COLO668 (cell line): ENCODE data around the gene MRPS35.

Source experiments
- DNase-seq: peaks from one replicate; lab custom pipeline; 2025; ENCODE audit not compliant: unreplicated experiment; lab: John Stamatoyannopoulos, UW

MRPS35 gene

DNA sequence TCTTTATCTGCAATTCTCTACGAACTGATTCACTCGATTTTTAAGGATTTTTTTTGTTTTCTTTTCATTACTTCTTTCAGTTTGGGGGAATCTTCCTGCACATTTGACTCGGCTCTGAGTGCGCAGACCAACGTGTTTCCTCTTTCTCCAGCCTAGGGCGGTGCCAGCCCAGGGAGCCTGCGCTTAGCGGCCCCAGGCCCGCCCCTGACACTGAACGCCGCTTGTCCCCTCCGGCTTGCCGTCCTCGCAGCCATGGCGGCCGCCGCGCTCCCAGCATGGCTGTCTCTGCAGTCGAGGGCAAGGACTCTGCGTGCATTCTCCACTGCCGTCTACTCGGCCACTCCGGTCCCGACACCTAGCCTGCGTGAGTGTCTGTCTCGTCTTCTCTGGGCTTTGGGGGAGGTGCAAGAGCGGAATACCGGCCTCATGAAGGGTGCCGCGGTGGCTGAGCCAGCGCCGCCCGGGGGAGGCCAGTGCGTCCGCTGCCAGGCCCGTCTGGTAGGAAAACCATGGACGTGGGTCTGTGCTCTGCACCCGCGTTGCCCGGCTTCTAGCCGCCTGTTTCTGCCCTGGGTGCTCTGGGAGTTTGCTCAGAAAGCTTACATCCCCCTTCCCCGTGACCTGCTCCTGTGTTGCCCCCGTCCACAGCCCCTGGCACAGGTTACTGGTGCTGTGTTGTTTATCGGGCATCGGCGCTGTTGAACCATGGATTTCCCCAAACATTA, at the start of gene MRPS35:
MRPS35 (plus strand) TSS at position 241 of the 725 bp plus-strand sequence; CDS start at position 253, 12 bp downstream.
- DNase-seq, result peak; percentile 88

DNA sequence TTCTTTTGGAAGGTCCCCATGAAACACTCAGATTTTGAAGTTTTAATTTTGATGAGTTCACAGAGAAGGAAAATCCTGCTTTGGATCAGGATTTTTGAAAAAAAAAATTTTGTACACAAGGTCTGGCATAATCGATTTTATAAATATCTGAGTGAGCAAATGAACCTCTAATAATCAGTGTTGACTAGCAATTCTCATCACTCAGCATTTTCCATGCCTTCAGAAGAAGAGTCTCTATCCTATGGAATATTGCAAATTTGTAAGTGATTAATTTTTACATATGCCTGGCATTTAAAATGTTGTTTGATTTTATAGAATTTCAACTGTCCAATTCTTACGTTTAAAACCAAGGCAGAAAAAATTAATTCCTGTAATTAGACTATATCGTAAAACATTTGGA, 44.9 kb upstream of the MRPS35 start:
- no peak for DNase-seq

DNA sequence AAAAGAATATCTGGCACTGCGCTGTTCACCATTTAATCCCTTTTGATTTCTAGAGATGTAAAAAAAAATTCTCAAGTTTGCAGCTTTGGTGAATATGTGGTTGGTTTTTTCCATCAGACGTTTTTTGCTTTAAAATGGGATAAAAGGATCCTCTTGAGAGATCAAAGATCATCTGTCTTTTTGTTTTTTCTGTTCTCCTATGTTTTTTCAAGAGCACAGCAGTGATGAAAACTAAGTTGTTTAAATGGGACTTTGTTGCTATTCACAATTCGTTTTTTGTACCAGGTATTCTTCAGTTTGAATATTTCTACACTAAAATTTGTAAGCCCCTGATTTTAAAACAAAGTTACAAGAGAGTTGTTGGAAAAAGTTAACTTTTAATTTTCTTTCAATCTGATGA, 44.1 kb upstream of the MRPS35 start:
- DNase-seq, result no peak

DNA sequence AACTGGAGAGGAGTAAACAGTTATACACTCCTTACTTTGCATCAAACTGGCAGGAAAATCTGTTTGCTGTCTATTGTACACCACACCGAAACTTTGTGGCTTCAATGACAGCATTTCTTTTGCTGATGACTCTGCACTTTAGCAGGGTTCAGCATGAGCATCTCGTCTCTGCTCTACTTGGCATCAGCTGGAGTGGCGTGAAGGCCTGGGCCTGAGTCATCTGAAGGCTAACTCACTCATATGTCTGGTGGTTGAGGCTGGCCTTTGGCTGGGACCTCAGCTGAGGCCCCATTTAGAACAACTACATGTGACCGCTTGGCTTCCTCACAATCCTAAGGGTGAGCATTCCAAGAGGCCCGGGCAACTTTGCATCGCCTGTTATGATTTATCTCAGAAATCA, 43.1 kb upstream of the MRPS35 start:
- no peak for DNase-seq

DNA sequence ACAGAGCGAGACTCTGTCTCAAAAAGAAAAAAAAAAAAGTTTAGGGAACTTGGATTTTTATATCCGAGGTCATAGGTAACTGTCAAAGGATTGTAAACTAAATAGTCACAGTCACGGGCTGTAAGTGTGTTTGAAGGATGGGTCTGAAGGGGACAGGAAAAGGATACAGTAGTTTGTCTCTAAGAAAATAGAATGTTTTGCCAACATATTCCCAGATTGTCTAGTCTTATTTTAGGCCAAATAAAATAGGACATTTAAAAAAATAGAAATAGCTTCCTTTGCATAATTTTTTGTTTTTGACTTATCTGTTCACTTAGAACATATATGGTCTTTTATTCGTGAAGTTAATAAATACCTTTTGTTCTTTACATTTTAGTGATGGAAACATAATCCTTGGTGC, 38.6 kb upstream of the MRPS35 start:
- no peak for DNase-seq

DNA sequence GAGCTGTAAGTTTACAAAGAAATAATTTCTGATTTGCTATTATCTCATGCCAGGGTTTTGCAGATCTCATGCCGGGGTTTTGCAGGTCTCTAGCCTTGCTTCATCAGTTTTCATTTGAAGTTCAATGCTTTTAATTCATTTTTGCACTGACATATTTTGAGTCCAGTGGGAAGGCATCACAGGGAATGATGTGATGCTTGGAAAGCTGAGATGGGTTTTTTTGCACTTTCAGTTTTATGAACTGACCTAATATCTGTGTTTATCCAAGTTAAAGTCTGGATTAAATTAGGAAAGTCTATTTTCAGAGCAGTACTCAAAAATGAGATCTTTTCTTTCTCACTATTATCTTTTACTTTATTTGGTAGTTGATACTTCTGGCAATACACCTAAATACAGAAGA, 38.0 kb upstream of the MRPS35 start:
- no peak for DNase-seq

DNA sequence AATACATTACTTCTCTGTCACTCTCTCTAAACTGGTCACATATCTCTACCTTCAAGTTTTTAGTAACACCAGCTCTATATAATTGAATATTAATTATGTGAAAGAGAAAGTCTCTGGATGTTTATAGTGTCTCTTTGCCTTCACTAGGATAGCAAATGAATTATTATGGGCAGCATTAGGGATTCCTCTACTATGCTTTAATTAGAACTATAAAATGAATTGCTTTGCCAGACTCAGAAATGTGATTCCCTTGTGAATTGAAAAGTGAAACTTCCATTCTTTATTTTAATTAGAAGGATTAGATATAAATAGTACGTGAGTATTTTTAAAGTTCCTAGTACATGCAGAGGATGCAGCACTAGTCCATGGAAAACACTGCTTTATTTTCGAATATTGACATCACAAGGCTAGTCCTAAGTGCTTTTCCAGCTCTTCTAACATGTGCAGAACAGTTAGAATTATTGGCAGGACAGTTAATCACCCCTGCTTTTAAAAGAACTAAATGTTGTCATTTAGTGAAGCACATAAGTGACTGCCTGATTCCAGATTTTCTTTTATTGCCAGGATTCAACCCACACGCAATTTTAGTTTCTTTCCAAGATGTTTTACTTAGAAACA, 37.4 kb upstream of the MRPS35 start:
- DNase-seq, result no peak

DNA sequence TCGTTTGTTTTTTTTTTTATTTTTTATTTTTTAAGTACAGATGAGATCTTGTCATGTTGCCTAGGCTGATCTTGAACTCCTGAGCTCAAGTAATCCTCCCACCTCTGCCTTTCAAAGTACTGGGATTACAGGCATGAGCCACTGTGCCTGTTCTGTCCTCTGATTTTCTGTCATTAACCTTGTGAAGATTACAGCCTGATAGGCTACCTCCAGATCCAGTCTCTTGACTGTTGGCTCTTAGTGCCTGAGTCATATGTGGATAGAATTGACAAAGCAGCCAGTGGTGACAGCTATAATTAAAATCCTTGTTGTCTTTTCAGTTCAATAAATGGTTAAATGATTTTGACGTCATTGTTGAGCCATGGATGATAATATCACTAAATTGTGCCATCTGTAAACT, 35.6 kb upstream of the MRPS35 start:
- DNase-seq, result no peak

DNA sequence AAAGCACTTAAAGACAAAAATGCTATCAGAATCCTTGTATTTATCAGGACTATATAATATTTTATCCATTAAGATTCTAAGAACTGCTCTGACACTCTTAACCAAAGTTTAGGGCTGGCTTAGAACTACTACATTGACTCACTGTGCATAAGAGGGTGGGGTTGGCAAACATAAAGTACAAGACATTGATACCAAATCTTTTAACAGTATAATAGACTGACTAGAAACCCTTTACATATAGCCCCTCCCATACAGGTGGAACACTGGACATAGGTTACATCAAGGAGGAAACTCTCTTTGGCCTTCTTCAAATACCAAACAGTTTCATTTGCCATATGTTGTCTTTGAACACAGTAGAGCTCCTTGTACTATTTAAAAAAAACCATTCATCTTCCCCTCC, 30.0 kb upstream of the MRPS35 start:
- no peak for DNase-seq

DNA sequence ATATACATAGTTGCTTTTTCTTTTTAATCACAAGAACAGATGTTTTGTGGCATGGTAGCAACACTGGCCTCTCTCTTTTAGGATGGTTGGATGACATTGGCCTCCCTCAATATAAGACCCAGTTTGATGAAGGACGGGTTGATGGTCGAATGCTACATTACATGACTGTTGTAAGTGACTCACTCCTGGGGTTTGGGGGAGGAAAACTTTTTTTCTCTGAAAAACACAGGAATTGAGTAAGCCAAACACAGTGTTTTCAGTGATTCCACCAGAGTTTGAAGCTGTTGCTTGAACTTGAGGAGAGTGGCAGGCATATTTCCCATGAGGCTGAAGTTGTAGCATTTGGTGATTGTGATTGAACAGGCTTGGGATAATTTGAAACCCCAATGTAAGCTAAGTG, 28.1 kb upstream of the MRPS35 start:
- DNase-seq, result no peak

DNA sequence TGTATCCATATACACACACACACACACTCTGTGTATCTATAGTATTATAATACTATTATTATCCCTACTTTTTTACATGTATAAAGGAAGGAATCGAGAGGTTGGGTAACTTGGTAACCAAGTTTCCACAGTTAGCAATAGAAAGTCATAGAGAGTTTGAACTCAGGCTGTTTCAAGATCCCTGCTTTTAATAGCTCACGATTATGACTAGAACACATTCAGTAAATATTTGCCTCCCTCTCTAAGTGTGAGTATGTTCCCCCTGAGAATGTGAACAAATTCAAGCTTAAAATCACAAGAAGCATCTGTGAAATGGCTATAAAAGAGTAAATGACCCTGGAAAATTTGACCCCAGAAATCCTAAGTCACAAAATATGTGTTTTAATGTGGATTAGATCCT, 25.4 kb upstream of the MRPS35 start:
- no peak for DNase-seq

DNA sequence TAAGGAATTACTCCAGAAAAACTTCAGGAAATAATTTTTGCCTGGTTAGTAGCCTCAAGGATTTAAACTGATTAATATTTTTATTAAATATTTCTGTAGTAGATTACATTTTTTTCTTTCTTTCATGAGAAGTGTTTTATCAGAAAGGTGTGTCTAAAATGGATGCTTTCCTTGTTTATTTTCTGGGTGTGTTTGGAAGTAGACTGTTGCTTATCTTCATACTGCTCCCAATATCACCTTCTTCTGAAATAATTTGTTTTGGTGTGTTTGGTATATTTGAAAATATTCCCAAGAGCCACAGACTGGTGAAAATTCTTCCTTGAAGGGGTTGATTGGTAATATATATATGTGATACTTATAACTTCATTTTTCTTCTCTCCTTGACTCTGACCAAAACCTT, 24.5 kb upstream of the MRPS35 start:
- no peak for DNase-seq

DNA sequence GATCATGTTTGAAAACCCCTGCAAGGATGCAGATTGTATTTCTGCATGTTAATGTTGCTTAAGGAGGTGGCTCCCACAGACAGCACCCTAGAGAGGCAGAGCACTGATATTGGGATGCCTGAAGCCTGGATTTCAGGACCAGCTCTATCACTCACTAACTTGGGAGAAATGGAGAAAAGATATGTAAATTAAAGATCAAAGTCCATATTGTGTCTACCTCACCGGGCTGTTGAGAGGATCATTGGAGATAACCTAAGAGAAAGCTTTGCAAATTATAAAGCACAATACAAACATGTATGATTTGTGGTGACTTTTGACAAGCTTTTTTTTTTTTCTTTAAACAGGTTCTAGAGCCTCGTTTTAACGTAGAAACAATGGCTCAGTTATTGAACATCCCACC, 22.0 kb upstream of the MRPS35 start:
- DNase-seq, result no peak

DNA sequence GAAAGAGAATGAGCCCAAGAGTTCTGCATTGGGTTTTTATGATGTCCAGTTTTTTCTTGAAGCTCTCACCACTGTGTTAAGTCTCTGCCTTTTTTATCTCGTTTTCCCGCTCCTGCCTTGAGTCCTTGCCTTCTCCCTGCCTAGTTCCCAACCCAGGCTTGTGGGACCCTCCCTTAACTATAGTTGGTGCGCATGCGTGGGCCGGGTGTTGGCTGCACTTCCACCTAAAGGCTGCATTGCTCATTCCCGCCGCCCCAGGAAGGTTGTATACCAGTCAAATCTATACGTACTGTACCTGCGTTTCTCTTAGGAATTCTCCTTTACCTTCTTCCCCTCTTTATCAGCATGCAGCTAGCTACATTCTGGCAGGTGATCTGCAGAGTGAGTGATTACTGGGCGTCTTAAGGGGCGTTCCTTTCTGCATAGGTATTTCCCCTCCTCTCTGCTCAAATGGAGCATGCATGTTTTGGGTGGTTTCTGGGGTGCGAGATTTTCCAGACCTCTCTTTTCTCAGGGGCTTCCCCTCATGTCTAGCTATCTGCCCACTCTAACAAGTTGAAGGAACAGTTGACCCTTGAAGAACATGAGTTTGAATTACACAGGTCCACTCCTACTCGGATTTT, 21.0 kb upstream of the MRPS35 start:
- DNase-seq, result no peak

DNA sequence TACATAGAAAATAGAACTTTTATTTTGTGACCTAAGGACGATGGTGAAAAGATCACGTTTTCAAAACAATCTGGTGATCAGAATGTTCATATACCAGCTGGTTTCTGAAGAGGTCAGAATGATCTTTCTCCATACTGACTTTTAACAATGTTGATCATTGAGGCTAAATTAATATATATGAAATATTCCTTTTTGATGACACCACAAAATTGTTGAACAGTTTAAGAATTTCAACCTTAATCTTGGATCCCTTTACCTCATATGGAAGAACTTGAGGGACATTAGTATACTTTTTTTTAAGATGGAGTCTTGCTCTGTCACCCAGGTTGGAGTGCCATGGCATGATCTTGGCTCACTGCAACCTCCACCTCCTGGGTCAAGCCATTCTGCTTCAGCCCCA, 17.2 kb upstream of the MRPS35 start:
- no peak for DNase-seq

DNA sequence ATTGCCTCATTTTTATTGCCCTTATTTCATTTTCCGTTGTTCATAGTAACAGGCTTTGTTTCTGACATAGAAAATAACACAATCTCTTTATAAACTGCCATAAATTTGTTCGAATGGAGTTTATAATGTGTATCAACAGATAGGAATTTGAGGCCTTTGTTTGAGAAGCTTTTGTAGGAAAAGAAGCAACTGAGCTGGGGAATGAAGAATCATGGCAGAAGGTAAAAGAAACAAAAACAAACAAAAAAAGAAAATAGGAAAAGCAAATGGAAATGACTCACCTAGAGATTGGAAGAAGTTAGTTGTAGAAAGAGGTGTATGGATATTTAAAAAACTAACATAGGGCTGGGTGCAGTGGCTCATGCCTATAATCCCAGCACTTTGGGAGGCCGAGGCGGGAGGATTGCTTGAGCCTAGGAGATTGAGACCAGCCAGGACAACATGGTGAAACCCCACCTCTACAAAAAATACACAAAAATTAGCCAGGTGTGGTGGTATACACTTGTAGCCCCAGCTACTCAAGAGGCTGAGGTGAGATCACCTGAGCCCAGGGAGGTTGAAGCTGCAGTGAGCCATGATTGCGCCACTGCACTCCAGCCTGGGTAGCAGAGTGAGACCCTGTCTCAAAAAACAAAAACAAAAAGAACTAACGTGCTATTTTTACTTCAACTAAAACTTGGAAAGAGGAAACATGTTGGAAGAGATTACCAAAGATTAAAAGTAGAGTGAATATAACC, 14.9 kb upstream of the MRPS35 start:
- no peak for DNase-seq

DNA sequence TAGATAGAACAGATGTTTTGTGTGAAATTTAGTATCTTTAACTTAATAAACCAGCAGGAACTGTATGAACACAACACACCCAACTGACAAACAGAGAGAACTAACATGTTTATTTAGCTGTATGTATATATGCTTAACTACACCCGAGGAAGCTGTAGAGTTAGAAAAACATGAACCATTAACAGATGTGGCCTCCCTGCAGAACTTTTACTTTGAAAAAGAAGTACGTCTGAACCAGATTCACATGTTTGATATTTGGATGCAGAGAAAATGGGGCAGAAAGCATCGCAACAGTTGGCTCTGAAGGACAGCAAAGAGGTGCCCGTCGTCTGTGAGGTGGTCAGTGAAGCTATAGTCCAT, 14.4 kb upstream of the MRPS35 start, which contains the start of gene REP15:
REP15 (plus strand) TSS at position 155 of the 360 bp plus-strand sequence; CDS start at position 271, 116 bp downstream.
- DNase-seq, result no peak

DNA sequence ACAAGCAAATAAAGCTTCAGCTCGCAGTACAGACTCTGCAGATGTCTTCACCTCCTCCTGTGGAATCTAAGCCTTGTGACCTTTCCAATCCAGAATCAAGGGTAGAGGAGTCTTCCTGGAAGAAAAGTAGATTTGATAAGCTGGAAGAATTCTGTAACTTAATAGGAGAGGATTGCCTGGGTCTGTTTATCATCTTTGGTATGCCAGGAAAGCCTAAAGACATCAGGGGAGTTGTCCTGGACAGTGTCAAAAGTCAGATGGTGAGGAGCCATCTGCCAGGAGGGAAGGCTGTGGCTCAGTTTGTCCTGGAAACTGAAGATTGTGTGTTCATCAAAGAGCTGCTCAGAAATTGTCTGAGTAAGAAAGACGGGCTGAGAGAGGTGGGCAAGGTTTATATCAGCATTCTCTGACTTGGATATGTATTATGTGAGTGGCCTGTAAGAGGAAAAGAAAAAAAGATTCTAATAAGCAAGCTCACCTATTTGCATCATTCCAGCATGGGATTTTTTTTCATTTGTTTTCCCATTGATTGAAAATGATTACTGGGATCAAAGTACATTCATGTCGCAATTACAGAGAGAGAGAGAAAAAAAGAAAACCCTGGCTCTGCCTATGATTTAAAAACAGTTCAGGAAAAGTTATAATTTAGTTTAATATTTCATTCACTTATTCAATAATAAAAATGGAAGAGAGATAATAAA, 13.6 kb upstream of the MRPS35 start:
- DNase-seq, result no peak

DNA sequence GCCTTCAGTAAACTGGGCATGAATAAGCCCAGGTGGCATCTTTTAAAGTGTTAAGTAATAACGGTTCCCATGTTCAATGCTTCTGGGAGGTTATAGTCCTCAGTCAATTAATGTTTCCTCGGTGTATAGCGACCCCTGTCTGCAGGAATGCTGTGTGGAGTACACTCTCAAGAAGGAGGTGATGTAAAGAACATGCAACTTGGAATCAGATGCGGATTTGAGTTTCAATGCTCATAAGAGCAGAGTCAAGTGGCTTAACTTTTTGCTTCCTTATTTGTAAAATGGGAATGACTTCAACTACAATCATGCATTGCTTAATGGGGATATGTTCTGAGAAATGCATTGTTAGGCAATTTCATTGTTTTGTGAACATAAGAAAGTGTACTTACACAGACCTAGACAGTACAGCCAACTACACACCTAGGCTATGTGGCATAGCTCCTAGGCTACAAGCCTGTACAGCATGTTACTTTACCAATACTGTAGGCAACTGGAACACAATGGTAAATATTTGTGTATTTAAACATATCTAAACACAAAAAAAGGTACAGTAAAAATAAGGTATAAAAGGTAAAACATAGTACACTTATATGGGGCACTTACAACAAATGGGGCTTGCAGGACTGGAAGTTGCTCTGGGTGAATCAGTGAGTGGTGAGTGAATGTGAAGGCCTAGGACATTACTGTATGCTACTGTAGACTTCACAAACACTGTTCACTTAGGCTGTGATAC, 6.7 kb upstream of the MRPS35 start:
- peak; percentile 55 for DNase-seq

DNA sequence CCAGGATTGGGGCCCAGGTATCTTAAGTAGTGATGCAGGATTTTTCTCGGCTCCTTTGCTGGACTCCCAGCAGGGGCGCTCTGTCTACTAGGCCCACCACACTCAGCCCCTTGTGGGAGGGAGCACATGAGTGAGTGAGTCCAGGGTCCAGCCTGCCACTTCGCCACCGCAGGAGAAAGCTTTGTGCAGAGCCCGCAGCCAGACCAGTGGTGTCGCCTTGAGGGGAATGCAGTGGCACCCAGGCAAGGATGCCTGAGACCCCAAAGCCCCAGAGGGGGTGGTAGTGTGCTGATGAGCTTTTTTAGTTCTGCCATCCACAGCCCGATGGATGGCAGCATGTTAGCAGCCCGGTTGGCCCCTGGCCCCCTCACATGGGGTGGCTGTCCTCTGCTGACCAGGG, 5.4 kb upstream of the MRPS35 start:
- DNase-seq, result no peak

DNA sequence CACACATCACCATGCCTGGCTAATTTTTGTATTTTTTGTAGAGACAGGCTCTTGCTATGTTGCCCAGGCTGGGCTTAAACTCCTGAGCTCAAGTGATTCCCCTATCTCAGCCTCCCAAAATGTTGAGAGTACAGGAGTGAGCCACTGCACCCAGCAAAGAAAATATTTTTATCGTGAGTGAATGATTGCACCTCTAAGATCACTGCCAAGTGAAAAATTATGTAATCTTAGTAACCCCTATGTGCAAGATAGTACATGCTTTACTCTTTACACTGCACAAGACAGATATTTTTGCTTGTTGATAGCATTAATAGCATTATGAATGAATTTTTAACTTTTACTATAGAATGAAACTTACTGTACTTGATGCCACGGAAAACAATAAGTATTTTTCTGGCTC, 3.4 kb upstream of the MRPS35 start:
- DNase-seq, result no peak
